HepG2 (cell line): Measurements from ENCODE around the gene NFYB. TPM values are rescaled to one million over a fixed set of nuclear protein-coding genes. Genes with fewer than 3 reads are reported as not detected.

Source experiments
- HMG20B ChIP-seq: conservative IDR thresholded peaks from 2 replicates; pipeline ENCODE4 v1.6.1; 2016; ENCODE audit warnings: missing genetic modification reagents, missing compliant biosample characterization
- HOXA9 ChIP-seq: sonication (generic); formaldehyde crosslinking; IDR thresholded peaks from 2 replicates; pipeline ENCODE4 v1.8.1; 2022; ENCODE audit warnings: missing genetic modification reagents, mild to moderate bottlenecking, moderate library complexity, borderline replicate concordance
- HOXD1 ChIP-seq: sonication (generic); formaldehyde crosslinking; IDR thresholded peaks from 2 replicates; pipeline ENCODE4 v1.5.0; 2020; ENCODE audit warnings: missing genetic modification reagents
- PATZ1 ChIP-seq: sonication (generic); formaldehyde crosslinking; IDR thresholded peaks from 2 replicates; pipeline ENCODE4 v1.4.0; 2020; ENCODE audit warnings: missing genetic modification reagents
- YY1 ChIP-seq: IDR thresholded peaks from 2 replicates; pipeline ENCODE4 v1.6.1; 2011; ENCODE audit warnings: low read length, low read depth, moderate library complexity, mild to moderate bottlenecking; ENCODE audit not compliant: insufficient read depth, insufficient replicate concordance
- ZFP62 ChIP-seq: sonication (generic); formaldehyde crosslinking; IDR thresholded peaks from 2 replicates; pipeline ENCODE4 v1.4.0; 2020; ENCODE audit warnings: missing genetic modification reagents
- ZHX2 ChIP-seq, 2 experiments: sonication (generic) in 1 of 2; formaldehyde crosslinking in 1 of 2; IDR thresholded peaks; 2 replicates each; pipeline versions ENCODE4 v1.6.1 to v1.9.0; 2014 to 2022; ENCODE audit warnings: antibody characterized with exemption in 1 of 2, borderline replicate concordance in 1 of 2, inconsistent platforms in 1 of 2, low read depth in 1 of 2, missing genetic modification reagents in 1 of 2
- ZNF12 ChIP-seq: sonication (generic); formaldehyde crosslinking; IDR thresholded peaks from 2 replicates; pipeline ENCODE4 v1.5.0; 2020; ENCODE audit warnings: missing genetic modification reagents
- ZNF138 ChIP-seq: sonication (generic); formaldehyde crosslinking; IDR thresholded peaks from 2 replicates; pipeline ENCODE4 v1.5.0; 2020; ENCODE audit warnings: mild to moderate bottlenecking, low read depth, missing genetic modification reagents
- ZNF296 ChIP-seq: sonication (generic); formaldehyde crosslinking; conservative IDR thresholded peaks from 2 replicates; pipeline ENCODE4 v1.5.0; 2020; ENCODE audit warnings: mild to moderate bottlenecking, missing genetic modification reagents
- ZNF687 ChIP-seq: sonication (generic); formaldehyde crosslinking; IDR thresholded peaks from 2 replicates; pipeline ENCODE4 v1.5.1; 2020; ENCODE audit warnings: mild to moderate bottlenecking, missing genetic modification reagents, moderate library complexity
- ZXDC ChIP-seq: sonication (generic); formaldehyde crosslinking; IDR thresholded peaks from 2 replicates; pipeline ENCODE4 v1.5.0; 2020; ENCODE audit warnings: mild to moderate bottlenecking, missing genetic modification reagents
- polyA plus RNA-seq, 8 experiments: library from polyadenylated mRNA; depleted of rRNA in 3 of 8; stranded (reverse) in 7 of 8; unstranded in 1 of 8; fragments of >200 nt; fragmentation: Illumina TruSeq in 4 of 8; extraction: Trizol in 4 of 8; gene quantifications; 2 replicates each; pipeline versions ENCODE4 v1.2.1 to v1.2.3, GENCODE V29; 2011 to 2016; ENCODE audit warnings: low read depth in 4 of 8, missing spikeins in 1 of 8, mixed read lengths in 1 of 8; ENCODE audit not compliant: insufficient read depth in 1 of 8
- total RNA-seq, 5 experiments: library from RNA; depleted of rRNA; stranded (reverse); fragments of >200 nt; fragmentation: Illumina TruSeq; extraction: Trizol; gene quantifications; 2 replicates each; pipeline ENCODE4 v1.2.3, GENCODE V29; 2016; ENCODE audit warnings: low read depth in 1 of 5

NFYB gene
- total and polyA plus RNA-seq, 2 of the 13 experiments (the other 11 are each of a cell fraction or from before 2014, with no cell fraction given), result 18.7 to 36.6 TPM

GRCh38 chr12:104137902-104138796 is at the start of gene NFYB (continued):
- TF ChIP-seq ZXDC (CRISPR knock-in tag) (peak; percentile 66), ZNF12 (no peak), HOXD1 (CRISPR knock-in tag) (0 out of 2 replicates have a peak, but pooled peaks have one; percentile 46), ZFP62 (CRISPR knock-in tag) (no peak), HOXA9 (CRISPR knock-in tag) (no peak), PATZ1 (peak; percentile 13; the same call in 1 of the 2 replicates), ZNF687 (CRISPR knock-in tag) (peak; percentile 95), HMG20B (CRISPR knock-in tag) (no peak), ZNF138 (no peak), ZHX2 (IDR thresholded peaks at IDR 0.05; ENCODE audit: low read depth) (no peak), ZHX2 (CRISPR knock-in tag; IDR thresholded peaks at IDR 0.05; ENCODE audit: borderline replicate concordance) (no peak), YY1 (peak; percentile 88), ZNF296 (0 out of 2 replicates have a peak, but pooled peaks have one; percentile 26)
